Measurements from ENCODE around the gene EPHB2.

GRCh38 chr1:22673486-22674409 is 36.9 kb upstream of the EPHB2 start:
- TF ChIP-seq POLR2A (IDR thresholded peaks at IDR 0.05): no peak
- TF ChIP-seq POLR2AphosphoS5 (IDR thresholded peaks at IDR 0.05): no peak
- peak in 1 of 2 donors; percentile 49 for TF ChIP-seq CTCF (IDR thresholded peaks at IDR 0.05)

Measured in suprapubic skin (tissue), 4 donors.